DND-41 (cell line): ENCODE measurements around the gene ZNRF4.

Experiments
- ATAC-seq: fragments of 200-7000 bp; cut with Tn5 transposase; 3 replicates; pipeline ENCODE4 v1.9.1; 2021; ENCODE audit warnings: low read depth; ENCODE audit not compliant: insufficient read depth
- DNase-seq: peaks from one replicate; pipeline ENCODE4 v3.0.0-alpha.2; 2020
- H2AFZ ChIP-seq: 2 replicates; pipeline ENCODE4 v1.6.0; 2012; ENCODE audit warnings: low read depth, low read length
- H3K27ac ChIP-seq: 2 replicates; pipeline ENCODE4 v1.5.1; 2012; ENCODE audit warnings: low read length, inconsistent platforms
- H3K27me3 ChIP-seq: fragments of 200-600 bp; sonication (generic); 2 replicates; pipeline ENCODE4 v1.6.0; 2012; ENCODE audit warnings: low read length, mild to moderate bottlenecking, inconsistent platforms; ENCODE audit not compliant: insufficient read depth, poor library complexity
- H3K36me3 ChIP-seq: 2 replicates; pipeline ENCODE4 v1.5.1; 2012; ENCODE audit warnings: low read length, inconsistent platforms; ENCODE audit not compliant: insufficient read depth
- H3K4me1 ChIP-seq: 2 replicates; pipeline ENCODE4 v1.5.1; 2012; ENCODE audit warnings: mild to moderate bottlenecking, low read length; ENCODE audit not compliant: insufficient read depth
- H3K4me2 ChIP-seq: 2 replicates; pipeline ENCODE4 v1.6.0; 2012; ENCODE audit warnings: mild to moderate bottlenecking, moderate library complexity, low read length, inconsistent platforms; ENCODE audit not compliant: insufficient read depth
- H3K4me3 ChIP-seq, 2 experiments: fragments of 200-600 bp in 1 of 2; shearing (Covaris generic) in 1 of 2; 2 replicates each; pipeline ENCODE4 v1.5.1; 2012 to 2016; ENCODE audit warnings: inconsistent platforms in 2 of 2, low read length in 2 of 2, mild to moderate bottlenecking in 2 of 2, low read depth in 1 of 2, moderate library complexity in 1 of 2
- H3K79me2 ChIP-seq: 2 replicates; pipeline ENCODE4 v1.6.0; 2012; ENCODE audit warnings: low read length, inconsistent platforms; ENCODE audit not compliant: insufficient read depth
- H3K9ac ChIP-seq: 2 replicates; pipeline ENCODE4 v1.6.0; 2012; ENCODE audit warnings: low read depth, mild to moderate bottlenecking, inconsistent platforms, low read length, moderate library complexity
- H3K9me3 ChIP-seq: 2 replicates; pipeline ENCODE4 v1.5.1; 2012; ENCODE audit warnings: low read length, moderate library complexity, mild to moderate bottlenecking, inconsistent platforms; ENCODE audit not compliant: insufficient read depth, severe bottlenecking
- H4K20me1 ChIP-seq: 2 replicates; pipeline ENCODE4 v1.6.0; 2012; ENCODE audit warnings: low read length; ENCODE audit not compliant: insufficient read depth
- EZH2 ChIP-seq: IDR thresholded peaks from 3 replicates; pipeline ENCODE4 v1.6.1; 2012; ENCODE audit warnings: borderline replicate concordance, low read depth, mild to moderate bottlenecking, moderate library complexity, low read length, inconsistent platforms; ENCODE audit not compliant: severe bottlenecking
- TF ChIP-seq, protein P1 (sequence below): IDR thresholded peaks from 2 replicates; pipeline ENCODE4 v1.5.1; 2012; ENCODE audit warnings: borderline replicate concordance, low read length, moderate library complexity, mild to moderate bottlenecking; ENCODE audit not compliant: poor library complexity, severe bottlenecking; ENCODE audit errors: extremely low read depth

The ZNRF4 gene

DNA sequence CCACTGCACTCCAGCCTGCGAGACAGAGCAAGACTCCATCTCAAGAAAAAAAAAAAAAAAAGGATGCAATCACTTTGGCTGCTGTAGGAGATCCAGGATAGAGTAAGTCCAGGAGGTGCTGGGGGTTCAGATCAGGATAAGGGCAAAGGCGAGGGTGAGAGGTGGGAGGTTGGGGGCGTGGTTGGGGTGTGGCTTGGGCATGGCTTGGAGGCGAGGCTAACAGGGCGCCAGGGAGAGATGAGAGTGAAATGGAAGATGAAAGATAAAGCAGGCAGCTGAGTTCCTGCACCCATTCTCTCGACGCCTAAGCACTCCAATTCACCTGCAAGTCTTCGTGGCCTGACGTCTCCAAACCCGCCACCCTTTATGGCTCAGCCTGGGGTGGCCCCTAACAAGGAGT, 25.0 kb upstream of the ZNRF4 start:
- Histone ChIP-seq H3K36me3 (no peaks in the 10 kb centered on the region), H3K4me3 (no peak overlapping the region), H4K20me1 (no peaks in the 10 kb centered on the region), H3K27me3 (no peaks in the 10 kb centered on the region), H3K9me3 (no peaks in the 10 kb centered on the region), H3K4me2 (no peak overlapping the region), H3K4me1 (no peaks in the 10 kb centered on the region), H3K9ac (no peak overlapping the region), H3K27ac (no peak overlapping the region), H3K79me2 (no peaks in the 10 kb centered on the region), H2AFZ (no peak overlapping the region)
- DNase-seq = peak; percentile 11
- ATAC-seq = 0 out of 3 replicates have a peak, but pooled peaks have one; percentile 31
- TF ChIP-seq EZH2 = no peak
- TF ChIP-seq, protein P1, sequence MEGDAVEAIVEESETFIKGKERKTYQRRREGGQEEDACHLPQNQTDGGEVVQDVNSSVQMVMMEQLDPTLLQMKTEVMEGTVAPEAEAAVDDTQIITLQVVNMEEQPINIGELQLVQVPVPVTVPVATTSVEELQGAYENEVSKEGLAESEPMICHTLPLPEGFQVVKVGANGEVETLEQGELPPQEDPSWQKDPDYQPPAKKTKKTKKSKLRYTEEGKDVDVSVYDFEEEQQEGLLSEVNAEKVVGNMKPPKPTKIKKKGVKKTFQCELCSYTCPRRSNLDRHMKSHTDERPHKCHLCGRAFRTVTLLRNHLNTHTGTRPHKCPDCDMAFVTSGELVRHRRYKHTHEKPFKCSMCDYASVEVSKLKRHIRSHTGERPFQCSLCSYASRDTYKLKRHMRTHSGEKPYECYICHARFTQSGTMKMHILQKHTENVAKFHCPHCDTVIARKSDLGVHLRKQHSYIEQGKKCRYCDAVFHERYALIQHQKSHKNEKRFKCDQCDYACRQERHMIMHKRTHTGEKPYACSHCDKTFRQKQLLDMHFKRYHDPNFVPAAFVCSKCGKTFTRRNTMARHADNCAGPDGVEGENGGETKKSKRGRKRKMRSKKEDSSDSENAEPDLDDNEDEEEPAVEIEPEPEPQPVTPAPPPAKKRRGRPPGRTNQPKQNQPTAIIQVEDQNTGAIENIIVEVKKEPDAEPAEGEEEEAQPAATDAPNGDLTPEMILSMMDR = no peak

GRCh38 chr19:5432687-5433086, 22.5 kb upstream of the ZNRF4 start:
- no peak overlapping the region for H3K27ac ChIP-seq
- H4K20me1 ChIP-seq = no peaks in the 10 kb centered on the region
- no peaks in the 10 kb centered on the region for H3K79me2 ChIP-seq
- DNase-seq = no peak
- no peaks in the 10 kb centered on the region for H3K27me3 ChIP-seq
- no peaks in the 10 kb centered on the region for H3K9me3 ChIP-seq
- H2AFZ ChIP-seq = no peak overlapping the region
- H3K4me2 ChIP-seq = no peak overlapping the region
- no peak overlapping the region for H3K9ac ChIP-seq
- H3K4me1 ChIP-seq = no peaks in the 10 kb centered on the region
- ATAC-seq = no peak
- H3K36me3 ChIP-seq = no peaks in the 10 kb centered on the region
- no peak overlapping the region for H3K4me3 ChIP-seq
- TF ChIP-seq EZH2 = no peak
- TF ChIP-seq, protein P1 = no peak

- Histone ChIP-seq H3K27me3 (no peaks in the 10 kb centered on the region), H3K4me1 (no peaks in the 10 kb centered on the region), H3K9me3 (no peaks in the 10 kb centered on the region), H3K4me2 (no peak overlapping the region), H3K4me3 (no peak overlapping the region), H3K79me2 (no peaks in the 10 kb centered on the region), H3K9ac (no peak overlapping the region), H2AFZ (no peak overlapping the region), H3K36me3 (no peaks in the 10 kb centered on the region), H4K20me1 (no peaks in the 10 kb centered on the region), H3K27ac (no peak overlapping the region)
- DNase-seq = no peak
- TF ChIP-seq EZH2 = no peak
- TF ChIP-seq, protein P1 = no peak
- no peak for ATAC-seq
These were observed 20.8 kb upstream of the ZNRF4 start for GRCh38 chr19:5434351-5434917.
